DOHH2 (cell line): ENCODE results near the gene LHX3.

ENCODE experiments used
- EZH2phosphoT487 ChIP-seq: fragments of 200-600 bp; sonication (generic); IDR thresholded peaks from 2 replicates; pipeline ENCODE4 v1.6.1; 2017; ENCODE audit warnings: borderline replicate concordance, mild to moderate bottlenecking, antibody characterized with exemption, low read length, moderate library complexity, mixed read lengths
- TF ChIP-seq, protein P1 (sequence below): fragments of 200-600 bp; sonication (generic); IDR thresholded peaks from one replicate; pipeline ENCODE4 v1.5.1; 2014; ENCODE audit warnings: antibody characterized with exemption, mild to moderate bottlenecking, low read depth, low read length; ENCODE audit not compliant: poor library complexity, severe bottlenecking

DNA sequence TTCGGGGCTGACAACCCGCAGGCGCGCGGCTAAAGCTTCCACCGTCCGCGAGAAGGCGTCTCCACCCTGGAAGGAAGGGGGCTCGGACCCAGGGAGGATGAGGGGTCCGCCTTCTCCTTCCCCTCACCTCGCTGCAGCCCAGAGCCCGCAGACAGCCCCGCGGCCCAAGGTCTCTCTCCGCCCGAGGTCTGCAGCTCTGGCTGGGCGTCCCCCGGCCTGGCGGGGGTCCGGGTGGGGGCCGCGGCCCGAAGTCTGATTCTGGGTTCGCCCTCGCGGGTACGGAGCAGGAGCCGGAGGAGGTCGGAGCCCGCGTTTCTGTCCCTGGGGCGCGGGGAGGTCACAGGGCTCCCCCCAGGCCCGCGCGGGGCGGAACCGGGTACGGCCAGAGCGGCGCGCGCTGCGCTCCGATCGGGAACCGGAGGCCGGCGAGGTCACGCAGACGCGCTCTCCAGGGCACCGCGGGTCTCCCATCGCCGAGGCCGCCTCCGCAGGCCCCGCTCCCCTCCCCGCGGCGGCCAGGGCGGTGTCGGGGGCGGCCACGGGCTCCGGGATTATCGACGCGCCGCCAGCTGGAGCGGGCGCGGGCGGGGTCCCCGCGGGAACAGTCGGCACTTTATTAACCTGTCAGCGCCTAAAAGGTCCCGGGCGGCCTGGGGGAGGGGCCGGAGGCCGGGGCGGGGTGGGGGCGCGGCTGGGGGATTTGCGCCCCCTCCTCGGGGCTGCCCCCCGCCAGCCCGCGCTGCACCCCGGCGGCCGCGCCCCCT, 11.6 kb downstream of the LHX3 start:
- TF ChIP-seq EZH2phosphoT487: no peak
- TF ChIP-seq, protein P1, sequence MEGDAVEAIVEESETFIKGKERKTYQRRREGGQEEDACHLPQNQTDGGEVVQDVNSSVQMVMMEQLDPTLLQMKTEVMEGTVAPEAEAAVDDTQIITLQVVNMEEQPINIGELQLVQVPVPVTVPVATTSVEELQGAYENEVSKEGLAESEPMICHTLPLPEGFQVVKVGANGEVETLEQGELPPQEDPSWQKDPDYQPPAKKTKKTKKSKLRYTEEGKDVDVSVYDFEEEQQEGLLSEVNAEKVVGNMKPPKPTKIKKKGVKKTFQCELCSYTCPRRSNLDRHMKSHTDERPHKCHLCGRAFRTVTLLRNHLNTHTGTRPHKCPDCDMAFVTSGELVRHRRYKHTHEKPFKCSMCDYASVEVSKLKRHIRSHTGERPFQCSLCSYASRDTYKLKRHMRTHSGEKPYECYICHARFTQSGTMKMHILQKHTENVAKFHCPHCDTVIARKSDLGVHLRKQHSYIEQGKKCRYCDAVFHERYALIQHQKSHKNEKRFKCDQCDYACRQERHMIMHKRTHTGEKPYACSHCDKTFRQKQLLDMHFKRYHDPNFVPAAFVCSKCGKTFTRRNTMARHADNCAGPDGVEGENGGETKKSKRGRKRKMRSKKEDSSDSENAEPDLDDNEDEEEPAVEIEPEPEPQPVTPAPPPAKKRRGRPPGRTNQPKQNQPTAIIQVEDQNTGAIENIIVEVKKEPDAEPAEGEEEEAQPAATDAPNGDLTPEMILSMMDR: no peak
